ES-I3 (cell line): ENCODE measurements around the gene LAIR1.
"Not testable (repeated sequence)": the region's sequence is repeated elsewhere in the genome, so short reads cannot be mapped to it uniquely, and the experiment has no call there.

Experiments used
- H3K36me3 ChIP-seq: 2 replicates; pipeline ENCODE4 v1.6.1; 2013; ENCODE audit warnings: mild to moderate bottlenecking, low read length, control low read depth, moderate library complexity; ENCODE audit not compliant: insufficient read depth
- H3K4me1 ChIP-seq: 2 replicates; pipeline ENCODE4 v1.6.1; 2013; ENCODE audit warnings: mild to moderate bottlenecking, control low read depth, low read length; ENCODE audit not compliant: insufficient read depth
- H3K9ac ChIP-seq: 2 replicates; pipeline ENCODE4 v1.6.1; 2013; ENCODE audit warnings: low read depth, mild to moderate bottlenecking, low read length, moderate library complexity
- H3K9me3 ChIP-seq: 2 replicates; pipeline ENCODE4 v1.6.1; 2013; ENCODE audit warnings: mild to moderate bottlenecking, low read length, moderate library complexity; ENCODE audit not compliant: control insufficient read depth, insufficient read depth

The LAIR1 gene

GRCh38 chr19:54369688-54370433 is 5.1 kb upstream of the LAIR1 start:
- not testable (repeated sequence) for H3K36me3 ChIP-seq, H3K4me1 ChIP-seq, H3K9ac ChIP-seq, H3K9me3 ChIP-seq

- no peak overlapping the region for H3K9ac ChIP-seq
- no peaks in the 10 kb centered on the region for H3K36me3 ChIP-seq
- H3K9me3 ChIP-seq, result no peaks in the 10 kb centered on the region
- H3K4me1 ChIP-seq, result peaks cover 6% of the 10 kb centered on the region; the same call in 1 of the 2 replicates
These were observed 4.5 kb upstream of the LAIR1 start for GRCh38 chr19:54369082-54369687.

- Histone ChIP-seq H3K9ac (no peak overlapping the region), H3K36me3 (no peaks in the 10 kb centered on the region), H3K9me3 (no peaks in the 10 kb centered on the region), H3K4me1 (peaks cover 6% of the 10 kb centered on the region; the same call in 1 of the 2 replicates)
These were observed 2.1 kb upstream of the LAIR1 start for GRCh38 chr19:54366811-54367210.

- H3K36me3 ChIP-seq, H3K9me3 ChIP-seq, H3K4me1 ChIP-seq, H3K9ac ChIP-seq: not testable (repeated sequence)
These were observed 1.1 kb upstream of the LAIR1 start for GRCh38 chr19:54365798-54366197.

- not testable (repeated sequence) for H3K36me3 ChIP-seq, H3K9me3 ChIP-seq, H3K4me1 ChIP-seq, H3K9ac ChIP-seq
These were observed 2.9 kb downstream of the LAIR1 start for GRCh38 chr19:54361680-54362422.

DNA sequence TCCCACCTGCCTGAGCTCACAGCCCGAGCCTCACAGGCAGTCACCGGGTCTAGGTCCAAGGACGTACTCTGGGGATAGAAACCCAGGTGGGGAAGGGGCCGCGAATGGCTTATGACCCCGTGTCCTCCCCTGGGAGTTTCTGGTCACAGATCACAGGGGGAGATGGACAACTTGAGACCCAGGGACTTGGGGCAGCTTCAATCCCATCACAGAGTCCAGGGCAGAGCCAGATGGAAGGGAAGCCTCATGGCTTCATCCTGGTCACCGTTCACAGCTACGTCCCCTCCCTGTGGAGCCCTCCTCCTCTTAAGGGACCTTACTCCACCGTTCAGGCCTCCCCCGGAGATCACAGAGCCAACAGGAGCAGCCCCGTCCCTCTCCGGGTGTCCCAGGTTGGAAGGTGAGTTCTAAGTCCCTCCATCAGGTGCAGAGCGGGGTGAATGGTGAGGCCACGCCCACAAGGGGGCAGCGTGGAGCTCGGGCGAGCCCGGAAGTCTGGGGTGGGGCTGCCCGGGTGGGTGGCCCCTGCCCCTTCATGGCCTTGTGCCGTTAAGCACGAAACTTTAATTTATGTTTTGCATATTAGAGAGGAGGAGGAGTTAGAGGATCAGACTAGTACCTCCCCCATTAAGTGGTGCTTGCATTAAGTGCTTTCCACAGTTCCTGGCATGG is 5.4 kb downstream of the LAIR1 start:
- not testable (repeated sequence) for H3K36me3 ChIP-seq, H3K9me3 ChIP-seq, H3K4me1 ChIP-seq, H3K9ac ChIP-seq

DNA sequence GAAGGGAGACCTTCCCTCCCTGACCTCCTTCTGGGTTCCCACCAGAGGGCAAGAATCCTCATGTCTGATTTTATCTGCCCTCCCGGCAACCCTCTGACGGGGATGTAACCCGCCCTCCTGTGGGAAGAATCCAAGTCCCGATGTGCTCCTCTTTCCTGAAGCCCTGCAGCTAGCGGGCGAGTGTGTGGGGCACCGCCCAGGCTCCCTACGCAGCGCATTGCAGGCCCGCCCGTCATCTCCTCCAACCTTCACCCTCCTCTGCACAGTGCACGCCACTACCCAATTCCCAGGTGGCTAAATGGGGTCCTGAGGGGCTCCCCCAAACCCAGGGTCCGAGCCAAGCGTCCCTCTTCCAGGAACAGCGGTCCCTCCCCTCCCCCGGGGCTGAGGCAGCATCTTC is 7.3 kb downstream of the LAIR1 start:
- Histone ChIP-seq H3K36me3 (no peaks in the 10 kb centered on the region), H3K9ac (no peak overlapping the region), H3K4me1 (no peaks in the 10 kb centered on the region), H3K9me3 (no peaks in the 10 kb centered on the region)

- Histone ChIP-seq H3K4me1 (no peaks in the 10 kb centered on the region), H3K9ac (no peak overlapping the region), H3K36me3 (no peaks in the 10 kb centered on the region), H3K9me3 (no peaks in the 10 kb centered on the region)
These were observed 8.2 kb downstream of the LAIR1 start for GRCh38 chr19:54356444-54357056.

DNA sequence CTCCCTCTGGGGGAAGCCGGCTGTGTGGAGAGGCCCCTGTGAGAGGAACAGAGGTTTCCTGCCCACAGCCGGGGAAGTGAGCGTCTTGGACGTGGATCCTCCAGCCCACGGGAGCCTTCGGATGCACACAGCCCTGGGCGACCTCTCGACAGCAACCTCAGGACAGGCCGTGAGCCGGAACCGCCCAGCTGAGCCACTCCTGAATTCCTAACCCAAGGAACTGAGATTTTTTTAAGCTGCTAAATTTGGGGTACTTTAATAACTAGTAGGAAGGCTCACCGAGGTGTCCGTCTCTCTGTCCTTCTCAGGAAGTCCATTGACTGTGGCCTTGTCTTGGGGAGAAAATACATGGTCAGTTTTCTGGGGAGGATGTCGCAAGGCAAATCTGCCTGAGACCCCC is 9.1 kb downstream of the LAIR1 start:
- H3K9me3 ChIP-seq, result no peaks in the 10 kb centered on the region
- no peaks in the 10 kb centered on the region for H3K4me1 ChIP-seq
- H3K36me3 ChIP-seq, result no peaks in the 10 kb centered on the region
- H3K9ac ChIP-seq, result no peak overlapping the region

DNA sequence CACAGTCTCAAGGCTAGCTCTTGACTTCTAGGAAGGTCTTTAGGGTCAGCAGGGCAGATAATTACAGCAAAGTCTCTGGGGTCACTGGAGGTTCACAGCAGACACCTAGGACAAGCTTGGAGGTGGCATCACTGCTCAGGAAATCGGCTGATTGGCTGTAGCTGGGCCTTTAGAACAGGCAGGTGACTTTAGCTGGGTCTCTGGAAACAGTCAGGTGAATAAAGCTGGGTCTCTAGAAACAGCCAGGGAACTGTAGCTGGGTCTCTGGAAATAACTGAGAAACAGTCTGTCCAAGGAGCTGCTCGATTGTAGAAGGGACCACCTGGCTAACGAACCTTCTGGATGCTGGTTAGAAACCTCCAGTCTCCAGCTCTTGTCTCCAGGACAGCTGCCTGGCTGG is 10.0 kb downstream of the LAIR1 start:
- H3K9ac ChIP-seq, result no peak overlapping the region
- no peaks in the 10 kb centered on the region for H3K4me1 ChIP-seq
- H3K36me3 ChIP-seq, result no peaks in the 10 kb centered on the region
- no peaks in the 10 kb centered on the region for H3K9me3 ChIP-seq

DNA sequence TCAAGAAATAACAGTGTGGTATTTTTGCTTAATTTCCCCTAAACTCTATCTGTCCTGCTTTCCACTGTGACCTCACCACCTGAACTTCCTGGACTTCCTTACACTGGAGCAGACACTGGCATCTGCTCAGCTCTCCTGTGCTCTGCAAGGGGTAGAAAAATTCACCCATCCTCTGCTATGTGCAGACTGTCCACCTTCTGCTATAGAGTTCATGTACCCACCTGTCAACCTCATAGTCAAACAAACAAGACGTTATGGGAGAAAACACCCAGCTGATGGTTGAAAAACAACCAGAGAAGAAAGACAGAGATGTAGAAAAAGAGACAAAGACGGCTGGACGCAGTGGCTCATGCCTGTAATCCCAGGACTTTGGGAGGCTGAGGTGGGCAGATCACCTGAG is 12.2 kb downstream of the LAIR1 start:
- Histone ChIP-seq H3K36me3 (no peaks in the 10 kb centered on the region), H3K4me1 (no peaks in the 10 kb centered on the region), H3K9me3 (no peaks in the 10 kb centered on the region), H3K9ac (no peak overlapping the region)

GRCh38 chr19:54352041-54352440 is 12.7 kb downstream of the LAIR1 start:
- H3K36me3 ChIP-seq, result no peaks in the 10 kb centered on the region
- H3K9me3 ChIP-seq, result no peaks in the 10 kb centered on the region
- H3K4me1 ChIP-seq, result no peaks in the 10 kb centered on the region
- H3K9ac ChIP-seq, result no peak overlapping the region

GRCh38 chr19:54351474-54351873 is 13.3 kb downstream of the LAIR1 start:
- H3K4me1 ChIP-seq, result no peaks in the 10 kb centered on the region
- no peak overlapping the region for H3K9ac ChIP-seq
- H3K36me3 ChIP-seq, result no peaks in the 10 kb centered on the region

GRCh38 chr19:54345938-54346386 is 18.8 kb downstream of the LAIR1 start:
- no peaks in the 10 kb centered on the region for H3K4me1 ChIP-seq
- H3K9me3 ChIP-seq, result no peaks in the 10 kb centered on the region
- no peaks in the 10 kb centered on the region for H3K36me3 ChIP-seq
- H3K9ac ChIP-seq, result no peak overlapping the region

More at GRCh38 chr19:54351474-54351873, 13.3 kb downstream of the LAIR1 start:
- no peaks in the 10 kb centered on the region for H3K9me3 ChIP-seq
